Skeletal muscle tissue (tissue), 4 donors: Measurements from ENCODE around the gene RBKS. TPM values are rescaled to one million over a fixed set of nuclear protein-coding genes. Genes with fewer than 3 reads are reported as not detected.

Experiments used
- H3K27ac ChIP-seq: one replicate; pipeline ENCODE4 v1.7.0; 2013; ENCODE audit warnings: mild to moderate bottlenecking, low read depth, low read length, inconsistent platforms
- H3K27me3 ChIP-seq, 3 donors: one replicate each; pipeline ENCODE4 v1.7.0; 2013; ENCODE audit warnings: low read length in 3 of 3; ENCODE audit not compliant: control insufficient read depth in 3 of 3, insufficient read depth in 3 of 3
- H3K36me3 ChIP-seq, 3 donors: one replicate each; pipeline ENCODE4 v1.7.0; 2013; ENCODE audit warnings: low read length in 3 of 3; ENCODE audit not compliant: control insufficient read depth in 3 of 3, insufficient read depth in 3 of 3
- H3K4me1 ChIP-seq, 3 donors: one replicate each; pipeline ENCODE4 v1.7.0; 2013; ENCODE audit warnings: low read length in 3 of 3, mild to moderate bottlenecking in 3 of 3; ENCODE audit not compliant: control insufficient read depth in 3 of 3, insufficient read depth in 3 of 3
- H3K4me3 ChIP-seq, 3 donors: one replicate each; pipeline ENCODE4 v1.7.0; 2013; ENCODE audit warnings: low read length in 3 of 3
- H3K9ac ChIP-seq, 3 donors: one replicate each; pipeline ENCODE4 v1.7.0; 2013; ENCODE audit warnings: low read length in 3 of 3, mild to moderate bottlenecking in 3 of 3, moderate library complexity in 2 of 3, low read depth in 1 of 3
- H3K9me3 ChIP-seq, 3 donors: one replicate each; pipeline ENCODE4 v1.7.0; 2013; ENCODE audit warnings: low read length in 3 of 3; ENCODE audit not compliant: control insufficient read depth in 3 of 3
- total RNA-seq: library from RNA; depleted of rRNA; stranded (reverse); fragments of >200 nt; gene quantifications from one replicate; pipeline ENCODE4 v1.2.3, GENCODE V29; 2014
- donor health status: Osteomylitis.

The RBKS gene
- total RNA-seq, 1 donor from 2014 or later = 2.1 TPM

DNA sequence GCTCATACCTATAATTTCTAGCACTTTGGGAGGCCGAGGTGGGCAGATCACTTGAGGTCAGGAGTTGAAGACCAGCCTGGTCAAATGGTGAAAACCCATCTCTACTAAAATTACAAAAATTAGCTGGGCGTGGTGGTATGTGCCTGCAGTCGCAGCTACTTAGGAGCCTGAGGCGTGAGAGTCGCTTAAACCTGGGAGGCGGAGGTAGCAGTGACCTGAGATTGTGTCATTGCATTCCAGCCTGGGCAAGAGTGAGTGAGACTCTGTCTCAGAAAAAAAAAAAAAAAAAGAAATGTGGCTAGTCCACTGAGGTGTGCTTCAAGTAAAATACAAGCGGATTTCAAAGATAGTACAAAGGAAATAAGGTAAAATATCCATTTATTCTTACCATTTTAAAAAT is 46.2 kb downstream of the RBKS start:
- Histone ChIP-seq H3K27me3 (no peaks in the 10 kb centered on the region), H3K4me1 (peaks cover 10 to 16% (median 13%) of the 10 kb centered on the region in 3 donors), H3K27ac (no peak overlapping the region), H3K4me3 (no peak overlapping the region), H3K36me3 (no peaks in the 10 kb centered on the region), H3K9me3 (no peaks in the 10 kb centered on the region), H3K9ac (no peak overlapping the region)

DNA sequence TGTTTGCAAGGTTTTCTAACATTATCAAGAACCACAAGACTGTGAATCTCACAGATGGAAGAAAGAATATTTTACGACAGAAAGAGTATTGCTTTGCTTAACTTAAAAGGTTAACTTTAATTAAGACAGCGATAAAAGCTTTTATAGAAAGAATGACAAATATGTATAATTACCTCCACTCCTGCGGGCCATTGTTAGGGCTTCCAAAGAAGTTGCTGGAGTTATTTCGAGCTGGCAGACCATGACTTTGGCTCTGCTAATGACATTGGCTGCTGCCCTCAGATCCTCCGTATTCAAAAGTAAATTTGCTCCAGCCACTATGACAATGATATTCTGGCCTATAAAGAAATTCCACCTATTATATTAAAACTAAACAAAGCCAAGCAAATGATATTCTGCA is 47.3 kb downstream of the RBKS start:
- H3K27ac ChIP-seq = no peak overlapping the region
- peaks cover 10 to 16% (median 13%) of the 10 kb centered on the region in 3 donors for H3K4me1 ChIP-seq
- H3K27me3 ChIP-seq = no peaks in the 10 kb centered on the region
- H3K4me3 ChIP-seq = no peak overlapping the region
- H3K9ac ChIP-seq = no peak overlapping the region
- H3K36me3 ChIP-seq = no peaks in the 10 kb centered on the region
- H3K9me3 ChIP-seq = no peaks in the 10 kb centered on the region

DNA sequence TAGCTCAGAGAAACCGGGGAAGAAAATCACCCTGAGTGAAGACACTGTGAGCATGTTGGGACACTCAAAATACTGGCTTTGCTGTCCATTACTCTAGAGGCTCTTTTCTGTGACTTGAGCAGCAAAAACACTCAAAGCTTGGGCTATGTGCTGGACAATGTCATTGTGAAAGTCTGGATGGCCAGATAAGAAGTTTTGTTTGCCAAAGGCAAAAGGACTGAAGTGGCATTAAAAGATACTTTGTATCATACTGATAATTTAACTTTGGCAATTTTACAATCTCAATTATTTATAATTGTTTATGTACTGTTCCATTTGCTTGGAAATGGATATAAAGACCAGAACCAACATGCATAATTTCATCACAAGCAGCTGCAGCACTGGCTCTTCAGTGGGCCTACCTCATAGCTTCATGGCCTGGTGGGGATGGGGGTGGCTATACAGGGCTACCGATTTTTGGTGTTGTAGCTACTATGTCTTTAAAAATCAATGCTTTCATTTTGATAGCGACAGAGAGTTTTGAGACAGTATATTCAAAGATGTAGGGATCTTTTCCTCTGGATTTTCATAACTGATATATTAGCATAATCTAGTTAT is 51.1 kb downstream of the RBKS start:
- Histone ChIP-seq H3K9ac (no peak overlapping the region), H3K27ac (no peak overlapping the region), H3K4me3 (no peak overlapping the region), H3K36me3 (no peaks in the 10 kb centered on the region), H3K4me1 (peaks cover 0 to 6% (median 6%) of the 10 kb centered on the region in 3 donors), H3K9me3 (no peaks in the 10 kb centered on the region), H3K27me3 (no peaks in the 10 kb centered on the region)

DNA sequence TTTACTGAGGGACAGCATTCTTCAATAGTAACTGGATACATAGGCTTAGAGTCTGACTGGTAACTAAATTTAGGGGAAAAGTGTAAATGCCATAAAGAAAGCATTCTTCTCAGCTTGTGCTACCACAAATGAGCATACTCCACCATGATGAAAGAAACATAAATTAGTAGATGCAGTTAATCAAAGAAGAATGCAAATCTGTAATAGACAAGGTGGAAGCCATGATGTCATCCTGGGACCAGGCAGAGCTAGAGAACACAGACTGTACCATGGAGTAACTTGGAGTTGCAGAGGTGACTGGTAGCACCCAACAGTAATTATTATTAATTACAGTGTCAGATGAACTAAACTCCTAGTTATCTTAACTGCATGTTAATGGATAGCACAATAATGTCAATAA is 51.7 kb downstream of the RBKS start:
- H3K9ac ChIP-seq = no peak overlapping the region
- peaks cover 0 to 1% (median under 1%) of the 10 kb centered on the region in 3 donors for H3K4me1 ChIP-seq
- no peak overlapping the region for H3K27ac ChIP-seq
- no peak overlapping the region for H3K4me3 ChIP-seq
- H3K27me3 ChIP-seq = no peaks in the 10 kb centered on the region
- H3K9me3 ChIP-seq = no peaks in the 10 kb centered on the region
- H3K36me3 ChIP-seq = no peaks in the 10 kb centered on the region

DNA sequence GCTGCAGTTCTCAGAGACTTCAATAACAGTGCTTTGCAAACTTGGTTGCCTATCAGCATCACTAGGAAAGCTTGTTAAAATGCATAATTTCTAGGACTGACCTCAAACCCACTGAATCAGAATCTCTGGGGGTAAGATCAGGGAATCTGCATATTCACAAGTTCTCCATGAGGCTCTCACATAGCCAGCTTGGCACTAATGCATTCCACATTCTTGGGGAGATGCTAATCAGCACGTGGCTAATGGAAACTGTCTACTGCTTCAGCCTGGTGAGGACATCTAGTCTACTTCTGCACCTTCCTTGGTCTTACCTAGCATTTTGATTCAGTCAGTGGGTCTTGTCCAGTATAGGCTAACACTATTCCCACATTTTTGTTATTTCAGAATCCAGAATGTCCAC is 56.3 kb downstream of the RBKS start:
- Histone ChIP-seq H3K9ac (no peak overlapping the region), H3K4me3 (no peak overlapping the region), H3K27ac (no peak overlapping the region), H3K27me3 (no peaks in the 10 kb centered on the region), H3K4me1 (no peaks in the 10 kb centered on the region), H3K36me3 (no peaks in the 10 kb centered on the region), H3K9me3 (no peaks in the 10 kb centered on the region)

DNA sequence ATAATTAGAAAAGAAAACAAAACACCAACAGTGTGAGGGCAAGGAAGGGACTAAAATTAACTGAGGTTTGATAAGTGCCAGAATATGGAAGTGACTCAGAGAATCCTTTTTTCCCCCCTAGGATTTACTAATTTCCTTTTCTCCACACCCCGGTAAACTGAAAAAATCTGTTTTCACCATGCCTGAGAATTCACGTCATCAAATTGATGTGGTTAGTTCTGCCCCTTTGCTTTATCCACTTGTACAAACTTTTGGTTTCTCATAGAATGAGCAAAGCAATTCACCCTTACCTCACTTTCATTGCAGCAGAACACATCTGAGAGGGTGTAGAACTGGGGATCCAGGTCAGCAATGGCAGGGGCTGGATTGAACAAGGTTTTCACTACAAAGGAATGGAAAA is 57.8 kb downstream of the RBKS start:
- no peak overlapping the region for H3K27ac ChIP-seq
- H3K9ac ChIP-seq = no peak overlapping the region
- H3K27me3 ChIP-seq = no peaks in the 10 kb centered on the region
- no peak overlapping the region for H3K4me3 ChIP-seq
- no peaks in the 10 kb centered on the region for H3K9me3 ChIP-seq
- no peaks in the 10 kb centered on the region for H3K4me1 ChIP-seq
- H3K36me3 ChIP-seq = no peaks in the 10 kb centered on the region

DNA sequence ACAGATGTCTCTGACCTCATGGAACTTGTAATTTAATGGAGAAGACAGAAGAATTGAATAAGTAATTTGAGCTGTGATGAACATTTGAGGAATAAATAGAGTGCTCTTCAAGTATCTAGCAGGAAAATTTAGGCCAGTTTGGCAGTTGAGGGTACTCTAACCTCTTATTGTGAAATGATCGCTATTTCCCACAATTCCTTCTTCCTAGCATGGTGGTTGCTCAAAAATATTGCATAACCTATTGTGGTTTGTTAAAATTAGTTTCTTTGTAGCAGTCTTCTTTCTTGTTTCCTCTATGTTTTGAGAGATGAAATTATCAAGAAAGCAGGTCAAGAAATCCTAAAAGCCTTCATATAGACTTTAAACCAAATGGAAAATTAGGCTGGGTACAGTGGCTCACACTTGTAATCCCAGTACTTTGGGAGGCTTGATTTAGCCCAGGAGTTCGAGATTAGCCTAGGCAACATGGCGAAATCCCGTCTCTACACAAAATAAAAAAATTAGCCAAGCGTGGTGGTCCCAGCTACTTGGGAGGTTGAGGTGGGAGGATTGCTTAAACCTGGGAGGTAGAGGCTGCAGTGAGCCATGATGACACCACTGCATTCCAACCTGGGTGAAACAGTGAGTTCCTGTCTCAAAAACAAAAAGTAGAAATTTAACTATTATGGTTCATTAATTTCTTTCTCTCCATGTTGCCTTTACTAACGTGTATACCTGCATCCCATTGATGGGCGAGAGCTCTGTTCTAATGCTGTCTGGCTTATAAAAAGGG is 58.7 kb downstream of the RBKS start:
- Histone ChIP-seq H3K27ac (no peak overlapping the region), H3K27me3 (no peaks in the 10 kb centered on the region), H3K9ac (no peak overlapping the region), H3K4me1 (no peaks in the 10 kb centered on the region), H3K9me3 (no peaks in the 10 kb centered on the region), H3K36me3 (no peaks in the 10 kb centered on the region), H3K4me3 (no peak overlapping the region)

DNA sequence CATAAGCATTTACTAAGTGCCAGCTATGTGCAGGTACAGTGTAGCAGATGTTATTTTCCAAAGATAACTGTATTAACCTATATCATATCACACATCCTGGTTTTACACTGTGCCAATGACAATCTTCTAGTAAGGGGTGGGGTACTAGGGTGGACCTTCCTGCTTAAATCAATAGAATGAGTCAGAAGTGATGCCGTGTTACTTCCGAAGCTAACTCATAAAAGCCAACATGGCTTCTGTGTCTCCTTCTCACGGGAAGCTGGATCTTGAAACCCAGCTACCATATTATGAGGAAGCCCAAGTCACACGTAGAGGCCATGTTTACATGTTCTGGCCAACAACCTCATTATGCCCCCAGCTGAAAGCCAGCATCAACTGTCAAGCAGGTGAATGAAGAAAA is 59.5 kb downstream of the RBKS start:
- Histone ChIP-seq H3K9ac (no peak overlapping the region), H3K36me3 (no peaks in the 10 kb centered on the region), H3K4me3 (no peak overlapping the region), H3K27me3 (no peaks in the 10 kb centered on the region), H3K4me1 (no peaks in the 10 kb centered on the region), H3K27ac (no peak overlapping the region), H3K9me3 (no peaks in the 10 kb centered on the region)

DNA sequence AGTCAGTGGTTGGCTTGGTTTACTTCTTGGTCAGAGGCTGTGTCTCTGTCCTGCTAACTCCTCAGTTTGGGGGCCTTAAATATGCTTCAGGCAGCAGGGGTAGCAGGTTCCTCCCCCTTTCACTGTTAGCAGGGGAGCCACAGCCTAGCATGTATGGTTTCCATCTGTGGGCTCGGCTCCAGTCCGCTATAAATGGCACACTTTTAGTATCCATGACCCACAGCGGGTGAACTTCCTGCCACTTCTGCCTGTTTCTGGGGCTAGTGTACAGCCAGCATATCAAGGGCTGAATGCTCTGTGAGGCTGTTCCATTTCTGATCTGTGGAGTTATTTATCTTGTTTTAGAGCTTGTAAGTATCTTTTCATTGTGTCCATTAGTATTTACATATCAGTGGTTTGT is 60.4 kb downstream of the RBKS start:
- Histone ChIP-seq H3K9me3 (no peaks in the 10 kb centered on the region), H3K27me3 (no peaks in the 10 kb centered on the region), H3K9ac (no peak overlapping the region), H3K27ac (no peak overlapping the region), H3K4me3 (no peak overlapping the region), H3K36me3 (no peaks in the 10 kb centered on the region), H3K4me1 (no peaks in the 10 kb centered on the region)

DNA sequence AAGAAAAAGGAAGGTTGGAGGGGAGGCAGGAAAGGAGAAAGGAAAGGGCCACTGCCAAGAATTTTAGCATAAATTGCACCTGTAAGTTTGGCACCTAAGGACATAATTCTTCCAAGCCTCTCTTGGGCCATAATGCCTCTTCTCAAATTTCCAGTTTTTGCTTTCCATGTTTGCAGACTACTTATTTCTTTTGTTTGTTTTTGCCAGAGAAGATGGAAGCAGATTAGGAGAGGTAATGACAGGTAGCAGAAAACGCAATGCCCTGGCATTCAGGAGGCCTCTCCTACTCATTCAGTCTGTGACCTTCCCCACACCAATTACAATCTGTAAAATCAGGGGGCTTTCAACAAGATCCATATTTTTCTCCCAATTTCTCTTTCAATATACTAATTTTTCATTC is 61.9 kb downstream of the RBKS start:
- H3K9me3 ChIP-seq = no peaks in the 10 kb centered on the region
- peaks cover under 1 to 4% (median 2%) of the 10 kb centered on the region in 3 donors for H3K4me1 ChIP-seq
- no peaks in the 10 kb centered on the region for H3K27me3 ChIP-seq
- no peak overlapping the region for H3K4me3 ChIP-seq
- H3K9ac ChIP-seq = no peak overlapping the region
- H3K27ac ChIP-seq = no peak overlapping the region
- no peaks in the 10 kb centered on the region for H3K36me3 ChIP-seq
